ENCODE results near the gene INSL3.

The INSL3 gene

GRCh38 chr19:17835182-17836006, 14.1 kb upstream of the INSL3 start:
- no peak for DNase-seq
- Histone ChIP-seq H3K36me3 (no peaks in the 10 kb centered on the region), H3K27me3 (no peaks in the 10 kb centered on the region), H3K4me3 (ENCODE audit: low read depth, low read length) (no peak overlapping the region), H3K4me1 (no peaks in the 10 kb centered on the region), H3K9me3 (no peaks in the 10 kb centered on the region)
- TF ChIP-seq, protein P1, sequence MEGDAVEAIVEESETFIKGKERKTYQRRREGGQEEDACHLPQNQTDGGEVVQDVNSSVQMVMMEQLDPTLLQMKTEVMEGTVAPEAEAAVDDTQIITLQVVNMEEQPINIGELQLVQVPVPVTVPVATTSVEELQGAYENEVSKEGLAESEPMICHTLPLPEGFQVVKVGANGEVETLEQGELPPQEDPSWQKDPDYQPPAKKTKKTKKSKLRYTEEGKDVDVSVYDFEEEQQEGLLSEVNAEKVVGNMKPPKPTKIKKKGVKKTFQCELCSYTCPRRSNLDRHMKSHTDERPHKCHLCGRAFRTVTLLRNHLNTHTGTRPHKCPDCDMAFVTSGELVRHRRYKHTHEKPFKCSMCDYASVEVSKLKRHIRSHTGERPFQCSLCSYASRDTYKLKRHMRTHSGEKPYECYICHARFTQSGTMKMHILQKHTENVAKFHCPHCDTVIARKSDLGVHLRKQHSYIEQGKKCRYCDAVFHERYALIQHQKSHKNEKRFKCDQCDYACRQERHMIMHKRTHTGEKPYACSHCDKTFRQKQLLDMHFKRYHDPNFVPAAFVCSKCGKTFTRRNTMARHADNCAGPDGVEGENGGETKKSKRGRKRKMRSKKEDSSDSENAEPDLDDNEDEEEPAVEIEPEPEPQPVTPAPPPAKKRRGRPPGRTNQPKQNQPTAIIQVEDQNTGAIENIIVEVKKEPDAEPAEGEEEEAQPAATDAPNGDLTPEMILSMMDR (IDR thresholded peaks at IDR 0.05; ENCODE audit: low read depth, low read length) = no peak

- no peaks in the 10 kb centered on the region for H3K9me3 ChIP-seq
- no peaks in the 10 kb centered on the region for H3K27me3 ChIP-seq
- H3K36me3 ChIP-seq = no peaks in the 10 kb centered on the region
- no peak for DNase-seq
- TF ChIP-seq, protein P1 (IDR thresholded peaks at IDR 0.05; ENCODE audit: low read depth, low read length) = peak; percentile 23; the same call in 1 of the 2 replicates
- no peaks in the 10 kb centered on the region for H3K4me1 ChIP-seq
- no peak overlapping the region for H3K4me3 ChIP-seq (ENCODE audit: low read depth, low read length)
Measured at GRCh38 chr19:17834350-17835181, 13.2 kb upstream of the INSL3 start.

- Histone ChIP-seq H3K27me3 (no peaks in the 10 kb centered on the region), H3K4me1 (no peaks in the 10 kb centered on the region), H3K9me3 (no peaks in the 10 kb centered on the region), H3K4me3 (ENCODE audit: low read depth, low read length) (no peak overlapping the region), H3K36me3 (no peaks in the 10 kb centered on the region)
- TF ChIP-seq, protein P1 (IDR thresholded peaks at IDR 0.05; ENCODE audit: low read depth, low read length) = no peak
- DNase-seq = no peak
Measured at GRCh38 chr19:17832443-17833208, 11.3 kb upstream of the INSL3 start.

GRCh38 chr19:17831419-17831888, 10.1 kb upstream of the INSL3 start:
- DNase-seq = no peak
- TF ChIP-seq, protein P1 (IDR thresholded peaks at IDR 0.05; ENCODE audit: low read depth, low read length) = no peak
- H3K4me3 ChIP-seq (ENCODE audit: low read depth, low read length) = peak overlapping the region; percentile 54

GRCh38 chr19:17830567-17831418, 9.5 kb upstream of the INSL3 start:
- Histone ChIP-seq H3K4me3 (ENCODE audit: low read depth, low read length) (peak overlapping the region; percentile 68), H3K4me1 (no peaks in the 10 kb centered on the region), H3K36me3 (no peaks in the 10 kb centered on the region), H3K9me3 (no peaks in the 10 kb centered on the region), H3K27me3 (no peaks in the 10 kb centered on the region)
- TF ChIP-seq, protein P1 (IDR thresholded peaks at IDR 0.05; ENCODE audit: low read depth, low read length) = no peak
- DNase-seq = peak; percentile 99

More at GRCh38 chr19:17831419-17831888, 10.1 kb upstream of the INSL3 start:
- Histone ChIP-seq H3K27me3 (no peaks in the 10 kb centered on the region), H3K4me1 (no peaks in the 10 kb centered on the region), H3K36me3 (no peaks in the 10 kb centered on the region), H3K9me3 (no peaks in the 10 kb centered on the region)
